Measurements from ENCODE around the gene SLC25A51.

Gene SLC25A51

GRCh38 chr9:37870799-37871176 is 33.1 kb downstream of the SLC25A51 start:
- no peaks in the 10 kb centered on the region for H4K20me1 ChIP-seq (ENCODE audit: low read depth, low read length)
- no peaks in the 10 kb centered on the region for H3K27me3 ChIP-seq (ENCODE audit: low read length)
- no peak overlapping the region for H3K4me2 ChIP-seq (ENCODE audit: low read depth, low read length, poor library complexity, severe bottlenecking)

GRCh38 chr9:37870081-37870798 is 33.7 kb downstream of the SLC25A51 start:
- H3K27me3 ChIP-seq (ENCODE audit: low read length): no peaks in the 10 kb centered on the region
- H4K20me1 ChIP-seq (ENCODE audit: low read depth, low read length): no peaks in the 10 kb centered on the region
- H3K9ac ChIP-seq (ENCODE audit: low read length): no peak overlapping the region
- H3K4me2 ChIP-seq (ENCODE audit: low read depth, low read length, poor library complexity, severe bottlenecking): no peak overlapping the region
- TF ChIP-seq, protein P1, sequence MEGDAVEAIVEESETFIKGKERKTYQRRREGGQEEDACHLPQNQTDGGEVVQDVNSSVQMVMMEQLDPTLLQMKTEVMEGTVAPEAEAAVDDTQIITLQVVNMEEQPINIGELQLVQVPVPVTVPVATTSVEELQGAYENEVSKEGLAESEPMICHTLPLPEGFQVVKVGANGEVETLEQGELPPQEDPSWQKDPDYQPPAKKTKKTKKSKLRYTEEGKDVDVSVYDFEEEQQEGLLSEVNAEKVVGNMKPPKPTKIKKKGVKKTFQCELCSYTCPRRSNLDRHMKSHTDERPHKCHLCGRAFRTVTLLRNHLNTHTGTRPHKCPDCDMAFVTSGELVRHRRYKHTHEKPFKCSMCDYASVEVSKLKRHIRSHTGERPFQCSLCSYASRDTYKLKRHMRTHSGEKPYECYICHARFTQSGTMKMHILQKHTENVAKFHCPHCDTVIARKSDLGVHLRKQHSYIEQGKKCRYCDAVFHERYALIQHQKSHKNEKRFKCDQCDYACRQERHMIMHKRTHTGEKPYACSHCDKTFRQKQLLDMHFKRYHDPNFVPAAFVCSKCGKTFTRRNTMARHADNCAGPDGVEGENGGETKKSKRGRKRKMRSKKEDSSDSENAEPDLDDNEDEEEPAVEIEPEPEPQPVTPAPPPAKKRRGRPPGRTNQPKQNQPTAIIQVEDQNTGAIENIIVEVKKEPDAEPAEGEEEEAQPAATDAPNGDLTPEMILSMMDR (IDR thresholded peaks at IDR 0.05; ENCODE audit: insufficient read depth, low read length, poor library complexity, severe bottlenecking): no peak
- TF ChIP-seq EZH2phosphoT487 (conservative IDR thresholded peaks at IDR 0.05; ENCODE audit: low read length): no peak
- no peaks in the 10 kb centered on the region for H3K36me3 ChIP-seq (ENCODE audit: low read length)
- no peaks in the 10 kb centered on the region for H3K9me3 ChIP-seq (ENCODE audit: insufficient read depth, low read length)
- H3F3A ChIP-seq (ENCODE audit: insufficient read depth): peaks cover 8% of the 10 kb centered on the region; the same call in 1 of the 2 replicates
- no peak overlapping the region for H3K27ac ChIP-seq (ENCODE audit: low read depth, low read length)
- H2AFZ ChIP-seq (ENCODE audit: low read depth, low read length, severe bottlenecking): no peak overlapping the region
- no peaks in the 10 kb centered on the region for H3K9me2 ChIP-seq (replicated peaks; ENCODE audit: insufficient read depth, low read length)
- no peak overlapping the region for H3K4me3 ChIP-seq (ENCODE audit: insufficient read depth, low read length, poor library complexity, severe bottlenecking)
- H3K79me2 ChIP-seq (ENCODE audit: insufficient read depth, low read length): no peaks in the 10 kb centered on the region

More at GRCh38 chr9:37870799-37871176, 33.1 kb downstream of the SLC25A51 start:
- Histone ChIP-seq H3K79me2 (ENCODE audit: insufficient read depth, low read length) (no peaks in the 10 kb centered on the region), H3K36me3 (ENCODE audit: low read length) (no peaks in the 10 kb centered on the region), H3K4me3 (ENCODE audit: insufficient read depth, low read length, poor library complexity, severe bottlenecking) (no peak overlapping the region), H2AFZ (ENCODE audit: low read depth, low read length, severe bottlenecking) (no peak overlapping the region), H3K9me3 (ENCODE audit: insufficient read depth, low read length) (no peaks in the 10 kb centered on the region), H3K9ac (ENCODE audit: low read length) (no peak overlapping the region), H3K27ac (ENCODE audit: low read depth, low read length) (no peak overlapping the region), H3F3A (ENCODE audit: insufficient read depth) (peaks cover 8% of the 10 kb centered on the region; the same call in 1 of the 2 replicates), H3K9me2 (replicated peaks; ENCODE audit: insufficient read depth, low read length) (no peaks in the 10 kb centered on the region)
- TF ChIP-seq, protein P1 (IDR thresholded peaks at IDR 0.05; ENCODE audit: insufficient read depth, low read length, poor library complexity, severe bottlenecking): no peak
- TF ChIP-seq EZH2phosphoT487 (conservative IDR thresholded peaks at IDR 0.05; ENCODE audit: low read length): no peak

GRCh38 chr9:37862530-37862929 is 41.4 kb downstream of the SLC25A51 start:
- H2AFZ ChIP-seq (ENCODE audit: low read depth, low read length, severe bottlenecking): no peak overlapping the region
- TF ChIP-seq EZH2phosphoT487 (conservative IDR thresholded peaks at IDR 0.05; ENCODE audit: low read length): no peak
- TF ChIP-seq, protein P1 (IDR thresholded peaks at IDR 0.05; ENCODE audit: insufficient read depth, low read length, poor library complexity, severe bottlenecking): no peak
- no peak overlapping the region for H3K9ac ChIP-seq (ENCODE audit: low read length)
- no peaks in the 10 kb centered on the region for H3K9me3 ChIP-seq (ENCODE audit: insufficient read depth, low read length)
- H3F3A ChIP-seq (ENCODE audit: insufficient read depth): no peaks in the 10 kb centered on the region
- no peak overlapping the region for H3K4me2 ChIP-seq (ENCODE audit: low read depth, low read length, poor library complexity, severe bottlenecking)
- no peak overlapping the region for H3K27ac ChIP-seq (ENCODE audit: low read depth, low read length)
- no peak overlapping the region for H3K4me3 ChIP-seq (ENCODE audit: insufficient read depth, low read length, poor library complexity, severe bottlenecking)
- no peaks in the 10 kb centered on the region for H3K27me3 ChIP-seq (ENCODE audit: low read length)
- no peaks in the 10 kb centered on the region for H3K9me2 ChIP-seq (replicated peaks; ENCODE audit: insufficient read depth, low read length)
- H4K20me1 ChIP-seq (ENCODE audit: low read depth, low read length): no peaks in the 10 kb centered on the region
- H3K79me2 ChIP-seq (ENCODE audit: insufficient read depth, low read length): no peaks in the 10 kb centered on the region
- H3K36me3 ChIP-seq (ENCODE audit: low read length): peaks cover 6% of the 10 kb centered on the region; the same call in 1 of the 2 replicates

All from SU-DHL-6 (cell line).